ENCODE data around the gene NCOA3. TPM values are rescaled to one million over a fixed set of nuclear protein-coding genes. Genes with fewer than 3 reads are reported as not detected.

Gene NCOA3
- total RNA-seq, 1 donor from 2014 or later = 49.3 TPM

GRCh38 chr20:47680804-47681529 lies 179.3 kb downstream of the NCOA3 start:
- intact Hi-C loops (cut with DNase I) = no loop called here
- DNase-seq (ENCODE audit: low spot score) (no peak), ATAC-seq (no peak)

DNA sequence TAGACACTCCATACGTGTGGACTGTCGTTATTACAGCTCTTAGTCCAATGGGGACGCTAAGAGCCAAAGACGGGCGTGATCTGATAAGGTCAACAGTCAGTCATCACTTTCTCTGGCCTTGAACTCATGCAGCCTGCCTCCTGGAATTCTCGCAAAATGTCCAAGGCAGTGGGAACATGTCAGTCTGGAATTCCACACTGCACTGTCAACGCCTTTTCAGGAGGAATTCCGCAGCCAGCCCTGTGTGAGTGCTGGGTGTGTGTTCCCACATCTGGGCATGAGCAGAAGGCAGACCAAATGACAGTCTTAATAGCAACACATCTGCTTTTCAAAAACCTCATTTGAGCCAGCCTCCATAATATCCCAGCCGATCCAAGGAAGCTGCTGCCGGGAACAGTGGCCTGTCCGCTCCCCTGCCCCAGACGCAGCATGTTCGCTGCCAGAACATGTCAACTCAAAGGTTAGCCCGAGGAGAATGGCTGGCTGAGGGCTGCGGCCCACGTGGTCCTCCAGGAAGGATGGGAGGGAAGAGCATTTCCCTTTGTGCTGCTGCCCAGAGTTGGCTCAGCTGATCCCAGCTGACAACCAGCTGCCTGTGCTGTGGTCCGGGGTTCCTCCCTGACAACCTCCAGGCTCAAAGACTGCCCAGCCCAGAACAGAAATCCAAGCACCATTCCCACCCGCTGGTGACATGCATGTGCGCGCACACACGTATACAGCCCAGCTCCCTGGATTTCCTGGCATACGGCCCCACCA lies 180.5 kb downstream of the NCOA3 start:
- DNase-seq (ENCODE audit: low spot score) = peak; percentile 79
- intact Hi-C loops (cut with DNase I) = no loop called here

DNA sequence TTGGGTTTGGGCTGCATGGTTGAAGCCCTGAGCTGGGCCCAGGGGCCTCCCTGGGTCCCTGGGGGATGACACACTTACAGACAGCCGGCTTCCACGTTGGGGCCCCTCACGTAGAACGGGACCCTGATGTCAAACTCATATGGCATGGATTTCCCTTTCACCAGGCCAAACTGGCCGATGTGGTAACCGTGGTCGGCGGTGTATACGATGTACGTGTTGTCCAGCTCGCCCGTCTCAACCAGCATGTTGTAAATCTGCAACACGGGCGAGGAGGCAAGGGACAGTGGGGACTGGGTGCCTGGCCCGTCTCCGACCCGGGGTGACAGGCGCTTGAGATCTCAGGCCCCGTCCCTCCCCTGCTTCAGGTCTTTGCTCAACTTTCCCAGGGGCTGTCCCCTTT lies 181.2 kb downstream of the NCOA3 start:
- no peak for ATAC-seq
- intact Hi-C loops (cut with DNase I) = no loop called here

More for the DNA sequence above, 180.5 kb downstream of the NCOA3 start:
- ATAC-seq = peak; percentile 85

DNA sequence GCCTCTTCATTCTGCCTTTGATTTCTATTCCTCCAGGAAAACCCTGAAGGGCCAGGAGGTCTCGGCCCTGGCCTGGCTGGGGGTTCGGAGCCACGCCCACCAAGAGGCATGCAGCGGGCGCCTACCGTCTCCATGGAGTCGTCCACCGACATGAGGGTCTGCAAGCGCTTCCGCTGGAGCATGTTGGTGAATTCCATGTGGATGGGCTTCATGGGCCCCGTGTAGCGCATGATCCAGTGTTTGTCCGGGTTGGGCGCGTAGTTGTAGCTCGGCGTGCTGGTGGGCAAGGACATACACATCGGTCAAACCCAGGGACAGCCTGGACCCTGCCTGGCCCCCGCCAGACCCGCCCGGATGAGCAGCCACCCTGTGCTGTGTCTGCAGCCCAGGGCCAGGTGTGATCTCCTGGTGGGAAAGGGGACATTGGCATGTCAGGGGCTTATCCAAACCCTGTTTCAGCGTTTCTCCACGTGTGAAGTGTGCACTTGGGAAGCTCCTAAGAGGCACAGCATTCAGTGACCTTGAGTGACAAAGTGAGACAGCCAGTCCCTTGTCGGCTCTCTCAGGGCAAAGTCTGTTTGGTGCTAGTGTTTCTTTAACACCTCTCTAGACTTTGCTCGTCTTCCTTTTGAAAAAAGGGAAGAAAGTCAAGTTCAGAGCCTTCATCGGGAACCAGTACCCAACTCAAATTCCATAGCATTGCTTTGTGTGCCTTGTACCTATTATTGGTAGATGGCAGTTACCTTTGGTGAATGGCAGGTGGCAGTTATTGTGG lies 182.8 kb downstream of the NCOA3 start:
- no peak for DNase-seq (ENCODE audit: low spot score)
- intact Hi-C loops (cut with DNase I) = no loop called here
- no peak for ATAC-seq

More for the DNA sequence above, 181.2 kb downstream of the NCOA3 start:
- DNase-seq (ENCODE audit: low spot score) = no peak

GRCh38 chr20:47686545-47686944 lies 184.9 kb downstream of the NCOA3 start:
- no peak for DNase-seq (ENCODE audit: low spot score)
- intact Hi-C loops (cut with DNase I) = no loop called here
- peak; percentile 17 for ATAC-seq

GRCh38 chr20:47687095-47687987 lies 185.7 kb downstream of the NCOA3 start:
- DNase-seq (ENCODE audit: low spot score) = no peak
- no peak for ATAC-seq
- intact Hi-C loops (cut with DNase I) = no loop called here

- no peak for ATAC-seq
- intact Hi-C loops (cut with DNase I) = no loop called here
- DNase-seq (ENCODE audit: low spot score) = no peak
Measured at GRCh38 chr20:47688385-47689381, 187.0 kb downstream of the NCOA3 start.

- no peak for ATAC-seq
- intact Hi-C loops (cut with DNase I) = no loop called here
- no peak for DNase-seq (ENCODE audit: low spot score)
Measured at GRCh38 chr20:47689731-47690130, 188.0 kb downstream of the NCOA3 start.

DNA sequence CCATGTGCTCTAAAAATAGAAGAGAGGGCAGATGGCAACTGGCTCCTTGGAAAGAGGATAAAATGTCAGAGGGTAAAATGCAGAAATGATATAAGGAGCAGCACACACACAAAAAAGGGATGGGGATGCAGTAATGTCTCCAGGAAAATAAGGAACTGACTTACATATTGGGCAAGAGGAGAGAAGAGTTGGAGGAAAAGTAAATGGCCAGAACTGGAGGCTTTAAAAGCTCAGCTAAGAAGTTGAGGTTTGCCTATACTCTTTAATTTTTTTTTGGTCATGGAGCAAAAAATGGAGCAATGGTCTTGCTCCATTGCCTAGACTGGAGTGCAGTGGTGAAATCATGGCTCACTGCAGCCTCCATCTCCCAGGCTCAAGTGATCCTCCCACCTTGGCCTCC lies 189.9 kb downstream of the NCOA3 start:
- no peak for ATAC-seq
- no peak for DNase-seq (ENCODE audit: low spot score)

GRCh38 chr20:47694021-47694818 lies 192.5 kb downstream of the NCOA3 start:
- ATAC-seq = no peak
- intact Hi-C loops (cut with DNase I) = no loop called here
- DNase-seq (ENCODE audit: low spot score) = no peak

More for the DNA sequence above, 189.9 kb downstream of the NCOA3 start:
- intact Hi-C loops (cut with DNase I) = no loop called here

GRCh38 chr20:47696856-47697255 lies 195.2 kb downstream of the NCOA3 start:
- intact Hi-C loops (cut with DNase I) = no loop called here

DNA sequence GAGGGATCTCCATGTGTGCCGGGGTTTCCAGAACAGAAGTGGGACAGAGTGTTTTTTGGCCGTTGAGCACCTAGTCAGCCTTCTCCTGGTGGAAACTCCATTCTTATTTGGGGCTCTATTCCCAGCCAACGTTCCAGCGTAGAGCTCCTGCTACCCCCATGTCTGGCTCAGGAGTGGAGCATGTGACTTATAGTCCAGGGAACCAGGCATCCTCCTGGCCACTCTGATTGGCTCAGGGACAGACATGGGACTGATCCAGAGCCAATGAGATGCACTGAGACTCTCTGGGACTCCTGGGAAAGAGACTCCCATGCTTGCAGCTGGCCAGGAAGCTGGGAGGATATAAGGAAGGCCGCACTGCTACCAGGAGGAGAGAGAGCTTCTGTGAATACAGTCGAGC lies 196.5 kb downstream of the NCOA3 start:
- ATAC-seq = no peak
- DNase-seq (ENCODE audit: low spot score) = no peak
- intact Hi-C loops (cut with DNase I) = no loop called here

More at GRCh38 chr20:47696856-47697255, 195.2 kb downstream of the NCOA3 start:
- DNase-seq (ENCODE audit: low spot score) (no peak), ATAC-seq (no peak)

DNA sequence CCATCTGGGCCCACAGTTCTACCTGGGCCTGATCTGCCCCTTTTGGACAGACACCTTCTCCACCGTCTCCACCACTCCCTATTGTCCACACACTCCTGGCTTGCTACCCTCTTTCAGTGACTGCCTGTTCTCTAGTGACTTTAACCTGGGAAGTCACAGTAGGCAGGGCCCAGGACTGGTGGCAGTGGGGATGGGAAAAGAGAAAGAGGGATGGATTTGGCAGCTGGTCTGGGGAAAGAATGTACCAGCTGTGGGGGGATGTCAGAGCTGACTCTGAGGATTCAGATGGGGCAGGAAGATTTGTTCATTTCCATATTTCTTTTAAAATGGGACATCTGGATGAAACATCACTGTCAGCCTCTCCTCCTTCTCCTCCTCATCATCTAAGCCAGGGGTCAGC lies 198.1 kb downstream of the NCOA3 start:
- ATAC-seq (no peak), DNase-seq (ENCODE audit: low spot score) (no peak)
- intact Hi-C loops (cut with DNase I) = no loop called here

GRCh38 chr20:47700327-47700726 lies 198.6 kb downstream of the NCOA3 start:
- intact Hi-C loops (cut with DNase I) = no loop called here
- DNase-seq (ENCODE audit: low spot score) = no peak
- no peak for ATAC-seq

DNA sequence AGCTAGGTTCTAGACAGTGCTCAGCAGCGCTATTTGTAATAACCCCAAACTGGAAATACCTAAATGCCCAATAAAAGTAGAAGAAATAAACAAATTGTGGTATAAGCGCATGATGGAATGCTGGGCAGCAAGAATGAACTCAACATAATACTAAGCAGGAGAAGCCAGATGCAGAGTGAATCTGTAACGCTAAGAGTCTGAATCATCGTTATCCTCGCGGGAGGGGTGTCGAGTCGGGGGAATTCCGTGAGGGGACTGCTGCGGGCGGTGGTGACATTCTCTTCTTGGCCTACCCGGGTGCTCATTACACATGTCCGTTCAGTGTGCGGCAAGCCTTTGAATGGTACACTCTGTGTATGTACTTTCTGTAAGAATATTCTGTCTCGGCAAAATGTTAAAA lies 199.9 kb downstream of the NCOA3 start:
- ATAC-seq (no peak), DNase-seq (ENCODE audit: low spot score) (no peak)
- intact Hi-C loops (cut with DNase I) = no loop called here

GRCh38 chr20:47703748-47704147 lies 202.1 kb downstream of the NCOA3 start:
- no peak for DNase-seq (ENCODE audit: low spot score)
- intact Hi-C loops (cut with DNase I) = no loop called here
- no peak for ATAC-seq
